Measurements from ENCODE around the gene GRIK3. TPM values are rescaled to one million over a fixed set of nuclear protein-coding genes. Genes with fewer than 3 reads are reported as not detected.

The GRIK3 gene
- total and polyA plus RNA-seq, 5 donors = 0.95 to 1.8 (median 1.6) TPM

DNA sequence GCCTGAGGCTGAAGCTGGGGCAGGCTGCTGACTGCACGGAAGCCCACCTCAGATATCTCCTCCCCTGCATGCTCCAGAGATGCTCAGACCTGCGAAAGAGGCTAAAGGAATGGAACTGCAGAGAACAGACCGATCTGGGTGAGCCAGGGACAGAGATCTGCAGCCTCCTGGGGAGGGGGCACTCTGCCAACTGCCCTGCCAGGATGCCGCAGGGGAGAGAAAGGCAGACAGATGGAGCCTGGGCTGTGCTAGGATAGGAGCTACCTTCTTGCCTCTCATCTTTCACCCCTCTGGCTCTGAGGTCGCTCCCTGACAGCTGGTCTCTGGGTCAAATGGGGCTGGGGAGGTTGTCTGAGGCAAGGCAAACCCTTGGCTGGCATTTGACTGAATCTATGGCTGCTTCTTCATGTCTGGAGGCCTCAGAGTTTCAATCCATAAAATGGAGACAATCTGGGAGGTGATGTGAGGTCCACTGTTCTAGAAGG lies 238.2 kb downstream of the GRIK3 start:
- Histone ChIP-seq H3K4me3 (ENCODE audit: low read length) (no peak overlapping the region), H3K9me3 (ENCODE audit: control insufficient read depth, low read length) (no peaks in the 10 kb centered on the region), H3K27me3 (ENCODE audit: control insufficient read depth, insufficient read depth) (no peaks in the 10 kb centered on the region), H3K4me1 (ENCODE audit: control insufficient read depth, insufficient read depth, low read length) (no peaks in the 10 kb centered on the region), H3K27ac (ENCODE audit: low read length) (no peak overlapping the region)
- WGBS = 66% methylated on average over 5 of the region's 5 CpGs
- DNase-seq (no peak), ATAC-seq (no peak)
- intact Hi-C loops (cut with DNase I) = no loop called here

DNA sequence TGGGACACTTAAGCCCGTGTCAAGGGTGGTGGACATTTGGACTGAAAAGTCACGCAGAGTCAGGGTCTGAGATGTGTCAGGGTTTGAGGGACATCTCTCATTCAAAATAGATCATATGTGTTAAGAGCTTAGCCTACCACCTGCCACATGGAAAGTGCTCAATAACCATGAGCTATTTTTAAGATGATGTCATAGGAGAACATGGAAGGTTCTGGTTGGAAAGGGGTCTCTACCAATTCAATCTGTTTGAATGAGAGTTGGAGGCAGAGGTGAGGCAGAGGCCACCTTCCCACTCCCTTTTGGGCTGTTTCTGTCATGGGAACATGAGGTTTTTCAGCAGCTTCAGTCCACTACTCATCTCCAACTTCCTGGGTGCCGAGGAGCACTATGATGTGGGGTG lies 239.9 kb downstream of the GRIK3 start:
- DNase-seq (no peak), ATAC-seq (no peak)
- H3K27ac ChIP-seq (ENCODE audit: low read length) = no peak overlapping the region
- 89% methylated on average over 3 of the region's 3 CpGs for WGBS
- no peaks in the 10 kb centered on the region for H3K4me1 ChIP-seq (ENCODE audit: control insufficient read depth, insufficient read depth, low read length)
- intact Hi-C loops (cut with DNase I) = no loop called here
- H3K27me3 ChIP-seq (ENCODE audit: control insufficient read depth, insufficient read depth) = no peaks in the 10 kb centered on the region
- H3K9me3 ChIP-seq (ENCODE audit: control insufficient read depth, low read length) = no peaks in the 10 kb centered on the region
- H3K4me3 ChIP-seq (ENCODE audit: low read length) = no peak overlapping the region

DNA sequence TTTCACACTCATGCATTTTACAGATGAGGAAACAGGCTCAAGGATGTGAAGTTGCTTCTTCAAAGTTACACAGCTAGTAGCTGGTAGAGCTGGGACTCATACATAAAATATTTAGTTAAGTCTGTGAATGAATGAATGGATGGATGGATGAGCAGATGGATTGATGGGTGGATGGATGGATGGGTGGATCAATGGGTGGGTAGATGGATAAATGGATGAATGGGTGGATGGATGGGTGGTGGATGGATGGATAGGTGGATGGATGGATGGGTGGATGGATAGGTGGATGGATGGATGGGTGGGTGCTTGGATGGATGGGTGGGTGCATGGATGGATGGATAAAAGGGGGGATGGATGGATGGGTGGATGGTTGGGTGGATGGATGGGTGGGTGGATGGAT lies 240.9 kb downstream of the GRIK3 start:
- ATAC-seq (no peak), DNase-seq (no peak)
- Histone ChIP-seq H3K4me1 (ENCODE audit: control insufficient read depth, insufficient read depth, low read length) (no peaks in the 10 kb centered on the region), H3K27me3 (ENCODE audit: control insufficient read depth, insufficient read depth) (no peaks in the 10 kb centered on the region), H3K27ac (ENCODE audit: low read length) (no peak overlapping the region), H3K4me3 (ENCODE audit: low read length) (no peak overlapping the region), H3K9me3 (ENCODE audit: control insufficient read depth, low read length) (no peaks in the 10 kb centered on the region)
- intact Hi-C loops (cut with DNase I) = no loop called here

DNA sequence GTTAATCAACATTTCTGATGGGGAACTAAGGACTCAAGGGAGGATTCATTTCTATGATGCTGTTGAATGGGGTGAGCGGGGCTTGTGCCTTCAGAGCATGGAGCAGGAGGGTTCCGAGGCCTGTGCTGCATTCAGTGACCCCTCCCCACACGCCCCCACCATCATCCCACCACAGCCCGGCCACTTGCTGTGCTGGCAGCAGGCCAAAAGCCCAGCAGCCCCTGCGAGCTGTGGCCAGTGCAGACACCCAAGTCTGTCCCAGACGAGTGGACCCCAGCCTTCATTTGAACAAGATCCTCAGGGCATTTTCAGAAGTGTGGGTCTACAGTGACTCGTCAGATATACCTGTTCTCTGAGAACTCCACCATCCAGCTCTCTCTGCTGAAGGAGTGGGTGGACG lies 242.0 kb downstream of the GRIK3 start:
- intact Hi-C loops (cut with DNase I) = no loop called here
- no peaks in the 10 kb centered on the region for H3K27me3 ChIP-seq (ENCODE audit: control insufficient read depth, insufficient read depth)
- H3K4me3 ChIP-seq (ENCODE audit: low read length) = no peak overlapping the region
- no peaks in the 10 kb centered on the region for H3K9me3 ChIP-seq (ENCODE audit: control insufficient read depth, low read length)
- 44% methylated on average over 8 of the region's 8 CpGs for WGBS
- H3K27ac ChIP-seq (ENCODE audit: low read length) = no peak overlapping the region
- no peaks in the 10 kb centered on the region for H3K4me1 ChIP-seq (ENCODE audit: control insufficient read depth, insufficient read depth, low read length)
- no peak for ATAC-seq
- DNase-seq = no peak

DNA sequence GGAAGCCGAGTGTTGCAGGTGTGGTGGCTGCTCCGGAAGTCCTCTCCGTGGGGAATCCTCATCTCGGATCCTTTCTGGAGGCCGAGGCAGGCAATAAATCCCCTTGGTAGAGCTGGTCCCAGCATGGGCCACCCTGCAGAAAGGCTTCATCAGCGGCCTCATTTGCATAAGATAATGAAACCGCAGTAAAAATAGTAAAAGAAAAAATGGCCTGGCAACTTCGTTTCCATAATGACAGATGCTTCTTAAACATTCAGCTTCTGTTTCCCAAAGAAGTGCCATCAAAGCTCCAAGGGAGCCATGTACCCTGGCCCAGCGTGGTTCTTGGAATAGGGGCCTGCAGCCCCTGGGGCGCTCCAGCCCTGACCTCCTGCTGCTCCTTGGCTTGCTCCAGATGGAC lies 244.1 kb downstream of the GRIK3 start:
- DNase-seq (no peak), ATAC-seq (no peak)
- Histone ChIP-seq H3K4me1 (ENCODE audit: control insufficient read depth, insufficient read depth, low read length) (no peaks in the 10 kb centered on the region), H3K27ac (ENCODE audit: low read length) (no peak overlapping the region), H3K27me3 (ENCODE audit: control insufficient read depth, insufficient read depth) (no peaks in the 10 kb centered on the region), H3K4me3 (ENCODE audit: low read length) (no peak overlapping the region), H3K9me3 (ENCODE audit: control insufficient read depth, low read length) (no peaks in the 10 kb centered on the region)
- intact Hi-C loops (cut with DNase I) = no loop called here
- WGBS = 52% methylated on average over 10 of the region's 10 CpGs

DNA sequence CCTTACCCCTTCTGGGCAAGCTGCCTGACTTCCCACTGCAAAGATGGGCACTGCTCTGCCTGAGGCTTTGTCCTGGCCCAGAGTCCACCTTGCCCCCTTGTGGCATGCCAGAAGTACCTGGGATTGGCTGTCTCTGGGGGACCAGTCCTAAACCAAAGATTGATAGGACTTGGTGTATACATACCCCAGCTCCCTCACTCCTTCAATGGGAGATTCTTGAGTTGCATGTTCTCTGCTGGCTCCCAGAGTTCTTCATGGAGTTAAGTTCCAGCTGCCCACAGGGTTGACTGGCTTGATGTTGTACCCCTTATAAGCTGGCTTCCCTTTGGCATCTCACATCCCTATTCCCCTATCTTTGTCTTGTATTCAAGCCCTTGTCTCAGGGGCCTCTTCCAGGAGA lies 244.8 kb downstream of the GRIK3 start:
- Histone ChIP-seq H3K27me3 (ENCODE audit: control insufficient read depth, insufficient read depth) (no peaks in the 10 kb centered on the region), H3K27ac (ENCODE audit: low read length) (no peak overlapping the region), H3K9me3 (ENCODE audit: control insufficient read depth, low read length) (no peaks in the 10 kb centered on the region), H3K4me3 (ENCODE audit: low read length) (no peak overlapping the region), H3K4me1 (ENCODE audit: control insufficient read depth, insufficient read depth, low read length) (no peaks in the 10 kb centered on the region)
- DNase-seq (no peak), ATAC-seq (no peak)
- intact Hi-C loops (cut with DNase I) = no loop called here

DNA sequence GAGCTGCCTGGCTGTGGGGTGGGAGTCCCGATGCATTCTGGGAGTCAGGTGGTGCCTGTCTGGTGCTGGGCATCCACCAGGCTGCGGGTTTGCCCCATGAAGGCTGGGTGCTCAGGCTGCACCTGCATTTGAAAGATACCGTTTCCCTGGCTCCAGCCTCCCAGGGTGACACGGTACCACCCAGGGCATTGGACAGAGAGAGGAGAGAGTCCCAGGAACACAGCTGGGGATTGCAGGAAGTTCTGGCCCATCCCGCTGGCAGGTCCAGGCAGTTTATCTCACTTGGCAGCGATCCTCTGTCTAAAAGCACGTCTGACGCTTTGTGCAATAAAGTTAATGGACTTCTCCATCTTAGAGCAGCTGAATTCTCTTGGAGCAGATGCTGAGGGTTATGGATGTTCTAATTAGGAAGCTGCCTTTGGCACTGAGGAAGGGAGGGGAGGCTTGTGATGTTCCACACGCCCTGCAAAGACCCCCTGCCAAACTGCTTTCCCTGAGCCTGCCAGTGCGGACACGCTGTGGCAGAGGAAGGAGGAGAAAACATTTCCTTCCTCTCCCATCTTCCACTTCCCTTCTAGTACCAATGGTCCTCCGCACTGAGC lies 246.9 kb downstream of the GRIK3 start:
- H3K27me3 ChIP-seq (ENCODE audit: control insufficient read depth, insufficient read depth) = no peaks in the 10 kb centered on the region
- 43% methylated on average over 12 of the region's 12 CpGs for WGBS
- no peaks in the 10 kb centered on the region for H3K9me3 ChIP-seq (ENCODE audit: control insufficient read depth, low read length)
- H3K4me1 ChIP-seq (ENCODE audit: control insufficient read depth, insufficient read depth, low read length) = no peaks in the 10 kb centered on the region
- no peak overlapping the region for H3K4me3 ChIP-seq (ENCODE audit: low read length)
- DNase-seq (no peak), ATAC-seq (no peak)
- intact Hi-C loops (cut with DNase I) = no loop called here
- H3K27ac ChIP-seq (ENCODE audit: low read length) = no peak overlapping the region

DNA sequence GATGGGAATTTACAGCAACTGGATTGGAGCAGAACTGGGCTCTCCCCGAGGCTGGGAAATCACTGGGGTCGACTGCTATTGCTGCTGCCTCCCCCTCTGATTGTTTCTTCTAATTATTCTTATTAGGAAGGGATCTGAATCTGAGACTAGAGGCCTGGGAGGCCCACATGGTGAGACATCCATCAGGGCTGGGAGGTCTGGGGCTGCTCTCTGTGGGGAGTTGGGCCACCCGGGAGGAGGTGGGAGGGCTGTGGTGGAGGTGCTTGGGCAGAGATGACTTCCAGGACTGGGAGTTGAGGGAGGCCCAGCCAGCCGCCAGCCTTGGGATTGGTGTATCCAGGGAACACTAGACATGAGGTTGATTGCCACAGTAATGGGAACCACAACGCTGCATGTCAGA lies 247.9 kb downstream of the GRIK3 start:
- H3K4me3 ChIP-seq (ENCODE audit: low read length) = no peak overlapping the region
- DNase-seq (no peak), ATAC-seq (no peak)
- no peaks in the 10 kb centered on the region for H3K4me1 ChIP-seq (ENCODE audit: control insufficient read depth, insufficient read depth, low read length)
- intact Hi-C loops (cut with DNase I) = no loop called here
- 61% methylated on average over 5 of the region's 5 CpGs for WGBS
- H3K27ac ChIP-seq (ENCODE audit: low read length) = no peak overlapping the region
- H3K9me3 ChIP-seq (ENCODE audit: control insufficient read depth, low read length) = no peaks in the 10 kb centered on the region
- no peaks in the 10 kb centered on the region for H3K27me3 ChIP-seq (ENCODE audit: control insufficient read depth, insufficient read depth)

DNA sequence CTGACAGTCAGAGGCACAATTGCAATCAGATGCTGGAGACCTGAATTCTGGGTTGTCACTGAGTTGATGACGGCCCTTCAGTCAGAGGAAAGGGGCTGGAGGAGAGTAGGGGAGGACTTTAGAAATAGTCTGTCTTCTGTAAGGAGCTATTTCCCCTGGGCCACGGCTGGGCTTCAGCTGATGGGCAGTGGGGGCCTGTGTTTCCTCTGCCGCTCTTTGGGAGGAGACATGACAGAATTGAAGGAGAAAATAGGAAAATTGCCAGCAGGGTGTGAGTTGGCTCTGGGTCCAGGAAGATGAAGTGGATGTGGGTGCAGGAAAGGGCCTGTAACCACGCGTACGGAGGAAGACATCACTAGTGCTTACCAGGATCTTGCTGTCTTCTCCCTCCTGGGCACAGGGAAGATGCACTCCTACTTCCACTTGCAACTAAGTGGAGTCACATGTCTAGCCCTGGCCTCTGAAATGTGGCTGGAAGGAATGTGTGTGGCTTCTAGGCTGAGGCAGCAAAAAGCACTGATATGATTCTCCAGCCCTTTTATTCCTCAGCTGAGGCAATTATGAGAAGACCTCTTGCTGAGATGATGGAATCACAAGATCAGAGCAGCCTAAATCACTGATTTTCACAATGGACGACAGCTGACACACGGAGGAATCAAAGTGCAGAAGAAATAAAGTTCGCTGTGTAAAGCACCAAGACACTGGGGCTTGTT lies 250.0 kb downstream of the GRIK3 start:
- intact Hi-C loops (cut with DNase I) = no loop called here
- no peaks in the 10 kb centered on the region for H3K4me1 ChIP-seq (ENCODE audit: control insufficient read depth, insufficient read depth, low read length)
- H3K27me3 ChIP-seq (ENCODE audit: control insufficient read depth, insufficient read depth) = no peaks in the 10 kb centered on the region
- no peak for DNase-seq
- no peaks in the 10 kb centered on the region for H3K9me3 ChIP-seq (ENCODE audit: control insufficient read depth, low read length)
- no peak overlapping the region for H3K27ac ChIP-seq (ENCODE audit: low read length)
- no peak for ATAC-seq
- 62% methylated on average over 9 of the region's 9 CpGs for WGBS
- no peak overlapping the region for H3K4me3 ChIP-seq (ENCODE audit: low read length)

DNA sequence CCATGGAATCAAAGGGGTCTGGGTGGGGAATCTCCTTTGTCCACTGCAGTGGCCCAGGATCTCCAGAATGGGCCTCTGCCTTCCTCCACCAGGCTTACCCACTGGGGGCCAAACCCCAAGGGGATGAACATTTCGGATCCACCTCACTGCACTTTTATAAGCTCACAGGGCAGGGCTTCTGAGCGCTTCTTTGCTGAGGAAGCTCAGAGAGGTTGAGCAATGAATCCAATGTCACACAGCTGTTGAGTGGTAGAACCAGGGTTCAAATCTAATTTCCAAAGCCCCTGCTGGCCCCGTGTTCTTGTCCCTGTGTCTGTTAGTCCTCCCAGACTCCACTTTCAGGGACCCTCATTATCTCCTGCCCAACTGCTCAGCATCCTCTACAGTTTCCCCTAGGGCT lies 250.8 kb downstream of the GRIK3 start:
- ATAC-seq (no peak), DNase-seq (no peak)
- intact Hi-C loops (cut with DNase I) = no loop called here
- H3K27me3 ChIP-seq (ENCODE audit: control insufficient read depth, insufficient read depth) = no peaks in the 10 kb centered on the region
- H3K27ac ChIP-seq (ENCODE audit: low read length) = no peak overlapping the region
- no peaks in the 10 kb centered on the region for H3K4me1 ChIP-seq (ENCODE audit: control insufficient read depth, insufficient read depth, low read length)
- no peaks in the 10 kb centered on the region for H3K9me3 ChIP-seq (ENCODE audit: control insufficient read depth, low read length)
- WGBS = 73% methylated on average over 3 of the region's 3 CpGs
- no peak overlapping the region for H3K4me3 ChIP-seq (ENCODE audit: low read length)

DNA sequence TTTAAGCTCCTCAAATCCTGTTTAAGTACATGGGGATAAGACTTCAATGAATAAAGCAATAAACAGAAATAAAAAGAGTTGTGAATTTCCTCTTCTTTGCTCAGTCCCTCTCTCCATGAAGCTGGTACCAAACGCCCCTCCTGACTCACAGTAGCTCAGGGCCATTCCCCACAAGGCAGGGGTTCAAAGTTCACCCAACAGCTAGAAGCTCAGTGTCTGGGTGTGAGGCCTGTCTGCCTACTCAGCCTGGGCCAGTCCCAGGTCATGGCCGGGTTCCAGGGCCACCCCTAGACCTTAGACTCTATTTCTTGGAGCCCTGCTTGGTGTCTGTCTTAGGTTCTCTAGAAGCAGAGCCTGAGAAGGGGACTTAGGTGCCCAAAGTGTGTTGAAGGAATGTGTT lies 251.5 kb downstream of the GRIK3 start:
- no peaks in the 10 kb centered on the region for H3K9me3 ChIP-seq (ENCODE audit: control insufficient read depth, low read length)
- DNase-seq = no peak
- H3K27me3 ChIP-seq (ENCODE audit: control insufficient read depth, insufficient read depth) = no peaks in the 10 kb centered on the region
- intact Hi-C loops (cut with DNase I) = no loop called here
- no peak overlapping the region for H3K27ac ChIP-seq (ENCODE audit: low read length)
- 56% methylated on average over 2 of the region's 2 CpGs for WGBS
- H3K4me3 ChIP-seq (ENCODE audit: low read length) = no peak overlapping the region
- no peaks in the 10 kb centered on the region for H3K4me1 ChIP-seq (ENCODE audit: control insufficient read depth, insufficient read depth, low read length)
- no peak for ATAC-seq

DNA sequence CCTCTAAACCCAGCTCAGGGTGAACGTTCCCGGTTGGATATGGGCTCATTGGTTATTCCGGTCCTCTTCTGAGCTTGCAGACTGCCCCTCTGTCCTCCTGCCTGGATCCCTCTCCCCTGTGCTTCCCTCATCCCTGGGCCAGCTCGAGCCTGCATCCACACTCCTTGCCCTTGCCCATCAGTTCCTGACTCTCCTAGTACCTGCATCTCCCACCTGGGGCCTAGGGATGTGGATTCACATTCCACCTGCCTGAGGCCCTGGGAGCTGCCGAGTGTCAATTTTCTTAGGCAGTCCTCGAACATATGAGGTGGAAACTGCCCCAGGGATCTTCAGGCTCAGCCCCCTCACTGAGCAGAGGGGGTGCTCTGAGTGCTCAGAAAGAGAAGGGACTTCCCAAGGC lies 252.2 kb downstream of the GRIK3 start:
- H3K27me3 ChIP-seq (ENCODE audit: control insufficient read depth, insufficient read depth) = no peaks in the 10 kb centered on the region
- ATAC-seq (no peak), DNase-seq (no peak)

More for the DNA sequence above, 252.2 kb downstream of the GRIK3 start:
- intact Hi-C loops (cut with DNase I) = no loop called here
- H3K4me1 ChIP-seq (ENCODE audit: control insufficient read depth, insufficient read depth, low read length) = no peaks in the 10 kb centered on the region
- no peaks in the 10 kb centered on the region for H3K9me3 ChIP-seq (ENCODE audit: control insufficient read depth, low read length)
- no peak overlapping the region for H3K4me3 ChIP-seq (ENCODE audit: low read length)
- no peak overlapping the region for H3K27ac ChIP-seq (ENCODE audit: low read length)
- WGBS = 74% methylated on average over 6 of the region's 6 CpGs
